Activated CD4-positive, alpha-beta T cell treated with anti-CD3 and anti-CD28 coated beads for 48 hours (primary cell): Measurements from ENCODE around the gene CORO6.
"Not testable (repeated sequence)": the region's sequence is repeated elsewhere in the genome, so short reads cannot be mapped to it uniquely, and the experiment has no call there.

Source experiments
- DNase-seq: peaks from one replicate; pipeline ENCODE4 v3.0.0-alpha.2; 2020

Gene CORO6

DNA sequence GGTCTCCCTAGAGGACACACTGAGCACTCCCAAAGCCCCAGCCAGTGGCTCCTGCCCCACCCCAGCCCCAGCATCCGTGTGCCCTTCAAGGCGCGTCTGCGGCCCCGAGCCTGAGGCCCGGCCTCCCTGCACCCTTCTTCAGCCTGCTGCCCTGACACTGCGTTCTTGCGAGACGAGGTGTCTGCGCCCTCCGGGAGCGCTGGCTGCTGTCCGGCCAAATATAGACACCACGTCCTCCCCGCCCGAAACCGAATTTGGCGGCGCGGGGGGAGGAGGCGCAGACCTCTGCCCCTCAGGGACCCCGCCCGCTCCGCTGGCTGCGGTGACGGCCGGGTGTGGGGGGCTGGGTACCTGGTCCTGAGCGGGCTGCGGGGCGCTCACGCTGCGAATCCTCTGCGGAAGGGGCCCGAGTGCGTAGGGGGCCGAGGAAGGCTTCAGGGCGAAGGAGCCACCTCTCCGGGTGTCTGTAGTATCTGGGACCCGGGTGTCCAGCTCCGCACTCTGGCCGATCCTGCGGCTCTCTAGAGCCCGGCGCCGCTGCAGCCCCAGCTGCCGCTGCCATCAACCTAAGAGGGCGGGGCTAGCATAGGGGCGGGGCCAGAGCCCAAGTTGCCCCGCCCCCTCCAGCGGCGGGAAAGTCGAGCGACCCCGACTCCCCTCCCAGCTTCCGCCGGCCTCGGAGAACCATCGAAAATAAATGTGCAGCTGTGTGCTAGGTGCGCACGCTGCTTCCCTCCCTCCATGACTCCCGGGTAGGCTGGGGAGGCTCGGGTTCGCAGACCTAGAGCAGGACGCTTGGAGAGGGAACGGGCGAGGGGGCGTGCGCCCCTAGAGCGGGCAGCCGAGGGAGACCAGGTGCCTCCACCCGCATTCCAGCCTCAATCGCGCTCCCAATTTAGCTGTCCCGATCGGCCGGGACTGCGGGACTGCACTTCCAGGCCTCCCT is at the start of gene CORO6:
TSS of gene CORO6 (minus strand) at position 576 of the 946 bp plus-strand sequence. CDS start 1,491 bp downstream, outside the sequence.
- DNase-seq: peak; percentile 80

DNA sequence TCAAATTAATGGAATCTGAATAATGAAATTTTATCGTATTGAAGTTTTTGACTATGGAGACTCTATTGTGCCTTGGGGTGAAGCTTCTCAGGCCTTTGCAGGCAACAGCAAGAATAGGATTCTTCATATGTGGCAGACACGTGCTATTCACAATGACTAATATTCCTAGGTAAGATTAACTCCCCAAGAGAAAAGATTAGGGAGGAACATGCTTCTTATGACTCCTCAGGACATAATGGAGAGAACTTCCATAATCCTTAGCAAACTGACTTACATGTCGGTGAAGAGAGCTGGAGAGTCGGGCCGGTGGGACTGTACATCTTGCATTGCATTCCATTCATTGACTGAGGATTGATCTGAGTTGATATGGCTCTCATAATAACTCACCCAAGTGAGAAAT is 48.9 kb upstream of the CORO6 start:
- DNase-seq: no peak

DNA sequence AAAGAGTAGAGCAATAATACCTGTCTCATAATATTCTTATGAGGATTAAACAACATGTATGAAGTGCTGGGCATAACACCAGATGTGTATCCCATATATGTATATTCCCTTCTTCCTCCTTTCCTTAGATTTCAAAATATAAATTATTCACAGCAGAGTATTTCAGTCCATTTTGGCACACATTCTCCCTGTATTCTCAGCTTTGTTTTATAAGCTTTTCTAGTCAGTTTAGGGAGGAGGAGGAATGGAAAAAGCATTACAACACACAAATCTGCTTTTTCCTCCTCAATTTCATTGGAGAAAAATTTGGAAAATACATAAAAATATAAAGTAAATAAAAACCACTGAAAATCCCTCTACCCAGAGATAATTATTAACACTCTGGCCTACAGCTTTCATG is 46.6 kb upstream of the CORO6 start:
- no peak for DNase-seq

DNA sequence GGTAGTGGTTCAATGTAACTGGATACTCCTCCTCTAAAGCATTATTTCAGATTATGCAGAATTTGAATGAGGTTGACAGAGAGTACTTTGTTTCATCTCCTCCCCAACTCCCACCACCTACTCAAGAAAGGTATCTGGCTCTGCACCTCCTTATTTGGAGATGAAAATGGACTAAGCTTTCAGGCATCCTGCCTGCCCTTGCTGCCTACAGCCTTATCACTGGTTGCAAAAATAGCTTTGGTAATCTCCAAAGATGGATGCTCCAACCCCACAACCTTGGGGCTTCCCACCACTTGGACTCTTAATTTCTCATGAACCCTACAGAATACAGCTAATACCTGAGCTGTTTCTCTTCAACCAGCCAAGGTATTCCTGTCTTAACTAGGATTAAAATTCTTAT is 45.3 kb upstream of the CORO6 start:
- no peak for DNase-seq

DNA sequence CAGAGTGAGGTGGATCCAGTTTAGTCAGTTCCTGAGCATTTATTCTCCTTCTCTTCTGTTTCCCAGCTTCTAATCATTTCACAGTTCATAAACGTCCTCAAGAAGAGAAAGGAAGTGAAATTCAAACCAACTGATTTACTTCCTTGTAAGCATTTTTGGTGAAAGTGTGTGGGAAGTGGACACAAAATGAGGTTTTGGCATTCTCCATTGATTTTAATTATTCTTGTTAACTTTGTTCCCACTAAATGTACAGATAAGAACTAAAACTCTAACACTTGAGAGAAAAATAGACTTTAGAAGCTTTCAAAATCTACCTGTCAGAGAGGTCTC is 42.7 kb upstream of the CORO6 start:
- no peak for DNase-seq

GRCh38 chr17:29664743-29665480 is 42.2 kb upstream of the CORO6 start:
- no peak for DNase-seq

GRCh38 chr17:29663155-29663554 is 40.4 kb upstream of the CORO6 start:
- DNase-seq: no peak

GRCh38 chr17:29661213-29661612 is 38.5 kb upstream of the CORO6 start:
- DNase-seq: no peak

- peak; percentile 23 for DNase-seq
Observed at GRCh38 chr17:29659155-29659554, 36.4 kb upstream of the CORO6 start.

- DNase-seq: no peak
Observed at GRCh38 chr17:29655323-29655722, 32.6 kb upstream of the CORO6 start.

DNA sequence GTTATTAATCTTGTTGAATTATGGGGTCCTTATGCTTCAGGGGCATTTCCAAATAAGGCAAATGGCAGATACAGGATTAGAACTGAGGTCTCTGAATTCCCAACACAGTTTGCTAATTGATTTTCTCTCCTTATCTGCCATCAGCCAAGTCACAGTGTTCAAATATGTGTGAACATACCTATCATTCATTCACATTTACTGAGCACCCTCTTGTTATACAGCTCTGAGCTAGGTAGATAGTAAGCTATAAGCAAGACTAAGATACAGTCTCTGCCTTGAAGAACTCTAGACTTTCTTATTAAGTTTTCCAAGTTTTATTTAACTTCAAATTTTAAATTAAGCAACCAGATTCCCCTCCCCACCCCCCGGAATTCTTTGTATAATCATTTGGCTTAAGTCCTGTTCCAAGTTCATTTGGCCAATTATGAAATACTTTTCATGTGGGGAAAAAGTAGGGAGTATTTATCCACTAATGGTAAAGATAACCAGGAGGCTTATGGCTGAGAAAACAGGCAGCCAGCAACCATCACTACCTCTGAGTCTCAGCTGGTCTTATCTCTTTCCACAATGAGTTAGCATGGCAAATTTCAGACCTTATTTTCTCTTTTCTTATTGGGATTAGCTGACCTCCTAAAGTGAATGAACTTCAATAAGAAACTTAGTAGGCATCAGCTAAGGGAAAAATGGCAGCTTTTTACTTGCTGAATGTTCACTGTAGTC is 31.4 kb upstream of the CORO6 start:
- no peak for DNase-seq

- no peak for DNase-seq
Observed at GRCh38 chr17:29652976-29653375, 30.3 kb upstream of the CORO6 start.

- not testable (repeated sequence) for DNase-seq
Observed at GRCh38 chr17:29651913-29652312, 29.2 kb upstream of the CORO6 start.

DNA sequence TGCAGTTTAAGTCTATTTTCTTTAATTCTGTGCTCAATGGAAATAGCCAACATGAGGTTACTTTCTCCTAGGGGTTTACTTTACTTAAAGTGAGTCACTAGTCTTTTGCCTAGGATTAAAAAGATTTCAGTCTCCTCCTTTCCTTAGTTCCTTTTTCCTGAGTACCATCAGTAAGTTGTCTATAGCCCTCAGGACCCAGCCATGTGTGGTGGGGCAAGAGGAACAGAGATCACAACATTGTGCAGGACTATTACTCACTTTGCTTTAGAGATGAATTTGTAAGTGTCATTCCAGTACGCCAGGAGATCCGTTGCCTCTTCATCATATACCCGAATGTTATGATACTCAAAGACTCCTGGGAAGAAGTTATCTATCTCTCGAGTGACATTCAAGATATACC is 27.7 kb upstream of the CORO6 start:
- DNase-seq: no peak

DNA sequence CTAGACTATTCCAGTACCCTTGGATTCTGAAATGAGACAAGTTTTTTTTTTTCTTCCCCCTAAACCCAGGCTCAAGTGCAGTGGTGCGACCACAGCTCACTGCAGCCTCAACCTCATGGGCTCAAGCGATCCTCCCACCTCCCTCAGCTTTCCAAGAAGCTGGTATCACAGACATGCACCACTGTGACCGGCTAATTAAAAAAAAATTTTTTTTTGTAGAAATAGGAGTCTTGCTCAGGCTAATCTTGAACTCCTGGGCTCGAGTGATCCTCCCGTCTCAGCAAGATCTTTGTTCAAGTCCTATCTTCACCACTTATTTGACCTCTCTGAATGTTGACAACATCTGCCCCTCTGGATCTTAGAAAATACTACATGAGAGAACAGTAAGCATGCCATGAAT is 26.6 kb upstream of the CORO6 start:
- DNase-seq: no peak

DNA sequence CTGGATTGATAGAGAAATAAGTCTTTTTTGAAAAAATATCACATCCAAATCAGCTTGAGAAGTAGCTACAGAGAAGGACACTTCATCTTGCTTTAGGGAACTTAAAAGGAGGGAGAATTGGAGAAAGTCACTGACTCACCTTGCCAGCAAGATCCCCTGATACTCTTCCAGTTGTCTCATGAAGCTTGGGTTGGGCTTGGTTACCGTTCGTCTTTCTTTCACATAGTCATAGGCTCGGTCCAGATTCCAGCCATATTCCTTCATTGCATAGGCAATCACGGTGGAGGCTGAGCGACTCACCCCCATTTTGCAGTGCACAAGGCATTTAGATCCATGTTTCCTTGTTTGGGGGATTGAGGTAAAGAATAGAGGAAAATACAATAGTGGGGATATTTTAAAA is 25.3 kb upstream of the CORO6 start:
- DNase-seq: no peak

DNA sequence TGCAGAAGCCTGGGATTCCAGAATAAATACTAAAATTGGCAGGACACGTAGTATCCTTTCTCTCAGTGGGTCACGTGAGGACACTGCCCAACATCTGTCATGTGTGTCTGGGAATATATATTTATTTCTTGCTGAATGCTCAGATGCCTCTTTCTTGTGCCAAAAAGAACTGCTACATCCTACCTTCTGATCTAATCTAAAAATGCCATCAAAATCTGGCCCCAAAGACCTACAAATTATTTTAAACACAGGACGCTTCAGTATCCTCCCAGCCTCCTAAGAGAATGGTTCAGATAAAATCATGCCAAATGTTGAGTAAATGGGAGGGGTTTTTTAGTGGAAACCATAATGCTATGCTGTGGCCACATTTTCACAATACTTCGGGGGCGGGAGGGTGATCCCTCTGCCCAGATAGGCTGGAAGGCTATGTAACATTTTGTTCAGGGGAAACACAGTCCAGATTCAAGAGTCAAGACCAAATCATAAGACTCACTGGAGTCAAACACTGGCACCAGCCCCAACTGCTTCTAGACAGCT is 22.9 kb upstream of the CORO6 start:
- peak; percentile 38 for DNase-seq

DNA sequence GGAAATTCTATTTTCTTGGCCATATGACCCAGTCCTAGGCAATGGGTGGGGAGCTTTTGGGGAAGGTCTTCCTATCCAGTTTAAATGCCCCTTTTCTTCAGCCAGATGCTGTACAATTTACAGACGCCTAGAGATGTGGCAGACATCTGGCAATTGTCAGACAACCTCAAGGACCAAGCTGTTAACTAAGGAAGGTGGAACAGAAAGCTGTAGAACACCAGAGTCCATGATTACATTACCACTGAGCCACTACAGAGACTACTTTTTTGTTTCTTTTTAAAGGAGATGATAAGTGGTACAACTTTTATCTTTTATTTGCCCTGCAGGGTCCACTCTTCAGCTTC is 21.1 kb upstream of the CORO6 start:
- no peak for DNase-seq

DNA sequence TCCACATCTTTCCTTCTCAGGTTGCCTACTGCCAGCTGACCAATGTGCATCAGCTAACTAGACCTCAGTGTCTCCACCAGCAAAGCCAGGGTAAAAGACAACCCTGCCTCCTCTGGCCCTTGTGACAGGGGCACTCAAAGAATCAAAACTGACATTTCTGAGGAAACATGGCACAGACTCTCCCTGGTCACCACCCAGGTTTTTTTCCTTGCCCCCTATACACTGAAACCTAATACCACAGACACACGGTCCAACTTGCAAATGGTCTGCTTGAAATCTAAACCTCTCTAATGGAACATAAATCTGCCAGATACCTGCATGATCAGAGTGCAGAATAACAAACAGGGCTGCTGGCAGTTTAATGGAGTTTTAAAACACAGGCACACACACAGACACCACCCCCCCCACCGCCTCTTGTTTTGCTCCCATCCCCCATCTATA is 19.5 kb upstream of the CORO6 start:
- no peak for DNase-seq

GRCh38 chr17:29640981-29641642 is 18.4 kb upstream of the CORO6 start:
- no peak for DNase-seq

DNA sequence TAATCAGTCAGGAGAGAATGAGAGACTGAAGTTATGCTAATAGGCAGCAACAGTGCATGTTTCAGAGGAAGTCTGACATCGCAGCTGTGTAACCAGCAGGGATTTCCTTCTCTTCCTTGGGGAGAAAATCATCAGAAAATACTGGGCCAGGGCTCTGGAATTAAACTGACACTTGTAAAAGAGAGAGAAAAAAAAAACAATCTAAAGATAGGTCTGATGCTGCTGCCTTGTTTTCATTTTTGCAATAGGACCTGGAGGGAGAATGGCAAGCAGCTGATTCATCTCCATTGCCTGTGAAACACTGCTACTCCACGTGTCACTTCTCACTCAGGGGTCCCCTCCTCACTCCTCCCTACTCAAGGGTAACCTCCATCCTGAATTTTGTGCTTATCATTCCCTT is 17.7 kb upstream of the CORO6 start:
- no peak for DNase-seq

DNA sequence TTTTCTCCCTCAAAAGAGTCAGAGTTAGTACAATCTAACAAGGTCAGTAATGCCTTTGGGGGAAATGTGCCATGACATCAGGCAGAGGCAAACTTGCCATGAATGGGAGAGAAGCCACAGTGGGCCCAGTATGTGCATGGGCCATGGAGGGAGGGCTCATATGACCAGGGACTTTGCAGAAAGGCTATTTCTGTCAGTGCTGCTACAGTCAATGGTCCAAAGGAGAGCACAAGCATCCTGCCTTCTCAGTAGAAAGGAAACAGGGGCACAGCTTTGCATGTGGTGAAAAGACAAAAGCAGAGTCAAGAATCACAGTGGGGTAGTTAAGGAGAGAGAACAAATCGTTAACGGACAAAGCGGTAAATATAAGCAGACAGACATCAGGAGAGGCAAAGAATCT is 11.2 kb upstream of the CORO6 start:
- DNase-seq: no peak
